ENCODE data around the gene DNAJB8. TPM values are rescaled to one million over a fixed set of nuclear protein-coding genes. Genes with fewer than 3 reads are reported as not detected.

DNAJB8 gene
- polyA plus RNA-seq, 2 of the 4 experiments (the other 2 are of a cell fraction), result not detected

DNA sequence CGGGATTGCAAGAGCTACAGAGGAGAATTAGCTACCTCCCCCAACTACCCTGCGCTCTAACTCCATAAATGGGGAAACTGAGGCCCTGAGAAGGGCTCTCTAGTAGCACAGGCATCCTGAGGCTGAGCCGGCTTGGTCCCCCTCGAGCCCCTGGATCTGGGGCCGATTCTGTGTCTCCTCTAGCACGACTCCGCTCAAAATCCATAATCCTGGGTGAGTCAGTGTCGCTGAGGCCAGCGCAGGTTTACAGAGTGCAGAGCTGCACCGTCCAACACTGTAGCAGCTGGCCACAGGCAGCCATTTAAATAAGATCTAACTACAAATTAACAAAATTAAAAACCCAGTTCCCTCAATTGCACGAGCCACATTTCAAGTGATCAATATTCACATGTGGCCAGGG is 15.5 kb upstream of the DNAJB8 start (continued):
- TF ChIP-seq, protein P1, sequence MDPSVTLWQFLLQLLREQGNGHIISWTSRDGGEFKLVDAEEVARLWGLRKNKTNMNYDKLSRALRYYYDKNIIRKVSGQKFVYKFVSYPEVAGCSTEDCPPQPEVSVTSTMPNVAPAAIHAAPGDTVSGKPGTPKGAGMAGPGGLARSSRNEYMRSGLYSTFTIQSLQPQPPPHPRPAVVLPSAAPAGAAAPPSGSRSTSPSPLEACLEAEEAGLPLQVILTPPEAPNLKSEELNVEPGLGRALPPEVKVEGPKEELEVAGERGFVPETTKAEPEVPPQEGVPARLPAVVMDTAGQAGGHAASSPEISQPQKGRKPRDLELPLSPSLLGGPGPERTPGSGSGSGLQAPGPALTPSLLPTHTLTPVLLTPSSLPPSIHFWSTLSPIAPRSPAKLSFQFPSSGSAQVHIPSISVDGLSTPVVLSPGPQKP (IDR thresholded peaks at IDR 0.05; ENCODE audit: low read depth, low read length), result no peak
- no peak for TF ChIP-seq CBX2 (IDR thresholded peaks at IDR 0.05; ENCODE audit: borderline replicate concordance, low read depth)
- no peak for TF ChIP-seq TP53 (CRISPR knock-in tag; IDR thresholded peaks at IDR 0.05)

DNA sequence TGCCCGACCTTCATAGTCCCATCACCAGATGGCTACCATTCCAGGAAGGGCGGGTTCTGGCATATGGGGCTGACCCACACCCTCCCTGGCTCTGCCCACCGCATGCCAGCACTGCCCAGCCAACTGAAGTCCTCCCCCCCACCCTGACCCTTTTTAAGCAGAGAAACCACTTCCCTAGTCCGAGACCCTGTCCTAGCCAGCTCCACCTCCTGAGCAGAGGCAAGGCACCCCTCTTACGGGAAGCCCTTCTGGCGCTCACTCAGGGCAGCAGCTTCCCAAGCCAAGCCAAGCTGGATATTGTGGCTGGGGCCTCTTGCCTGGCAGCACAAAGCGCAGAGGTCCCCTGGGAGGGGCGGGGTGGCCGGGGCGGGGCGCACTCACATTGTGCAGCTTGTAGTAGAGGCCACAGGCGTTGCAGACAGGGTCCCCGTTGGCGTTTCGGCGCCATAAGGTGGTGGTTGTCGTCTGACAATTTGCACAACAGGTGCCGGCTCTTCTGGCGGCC is 14.8 kb upstream of the DNAJB8 start:
- FAIRE-seq, result no peak
- WGBS (ENCODE audit: missing lambda C conversion rate), result 100% methylated on average over 5 of the region's 19 CpGs
- H3K9me3 ChIP-seq, result no peaks in the 10 kb centered on the region
- TF ChIP-seq ESRRA (IDR thresholded peaks at IDR 0.05; ENCODE audit: borderline replicate concordance, low read length) (no peak), FOXS1 (CRISPR knock-in tag; IDR thresholded peaks at IDR 0.05) (no peak), FOSB (CRISPR knock-in tag; IDR thresholded peaks at IDR 0.05) (no peak), BHLHE40 (IDR thresholded peaks at IDR 0.05; ENCODE audit: low read depth, low read length) (no peak), FOSL2 (IDR thresholded peaks at IDR 0.05) (no peak), FOSL2 (CRISPR knock-in tag; IDR thresholded peaks at IDR 0.05) (no peak), HDAC2 (IDR thresholded peaks at IDR 0.05) (no peak), RARB (CRISPR knock-in tag; IDR thresholded peaks at IDR 0.05) (no peak), POLR2A (IDR thresholded peaks at IDR 0.05; ENCODE audit: low read length) (no peak), JUN (IDR thresholded peaks at IDR 0.05) (no peak), CHD4 (IDR thresholded peaks at IDR 0.05; ENCODE audit: borderline replicate concordance) (no peak)
- TF ChIP-seq, protein P2, sequence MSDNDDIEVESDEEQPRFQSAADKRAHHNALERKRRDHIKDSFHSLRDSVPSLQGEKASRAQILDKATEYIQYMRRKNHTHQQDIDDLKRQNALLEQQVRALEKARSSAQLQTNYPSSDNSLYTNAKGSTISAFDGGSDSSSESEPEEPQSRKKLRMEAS (IDR thresholded peaks at IDR 0.05), result no peak
- TF ChIP-seq, protein P3, sequence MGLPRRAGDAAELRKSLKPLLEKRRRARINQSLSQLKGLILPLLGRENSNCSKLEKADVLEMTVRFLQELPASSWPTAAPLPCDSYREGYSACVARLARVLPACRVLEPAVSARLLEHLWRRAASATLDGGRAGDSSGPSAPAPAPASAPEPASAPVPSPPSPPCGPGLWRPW (IDR thresholded peaks at IDR 0.05), result no peak
- TF ChIP-seq, protein P1 (IDR thresholded peaks at IDR 0.05; ENCODE audit: low read depth, low read length), result no peak
- TF ChIP-seq, protein P4, sequence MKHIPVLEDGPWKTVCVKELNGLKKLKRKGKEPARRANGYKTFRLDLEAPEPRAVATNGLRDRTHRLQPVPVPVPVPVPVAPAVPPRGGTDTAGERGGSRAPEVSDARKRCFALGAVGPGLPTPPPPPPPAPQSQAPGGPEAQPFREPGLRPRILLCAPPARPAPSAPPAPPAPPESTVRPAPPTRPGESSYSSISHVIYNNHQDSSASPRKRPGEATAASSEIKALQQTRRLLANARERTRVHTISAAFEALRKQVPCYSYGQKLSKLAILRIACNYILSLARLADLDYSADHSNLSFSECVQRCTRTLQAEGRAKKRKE (CRISPR knock-in tag; IDR thresholded peaks at IDR 0.05; ENCODE audit: low read depth), result no peak
- DNase-seq (ENCODE audit: low read depth in 1 of 2, low spot score in 1 of 2), result no peak
- H3K4me1 ChIP-seq, result 0 out of 3 replicates have a peak, but pooled peaks cover 10% of the 10 kb centered on the region
- POLR2A ChIA-PET, result no interaction called here
- H3K4me2 ChIP-seq, result no peak overlapping the region
- no peak overlapping the region for H3K4me3 ChIP-seq
- H3K27ac ChIP-seq, result no peak overlapping the region
- CTCF ChIA-PET, result interaction anchor here (1.4 kb wide), 1 partner anchor 9 kb away, joined by 4 read pairs; no protein-coding TSS in a partner anchor
- no peak for ATAC-seq

DNA sequence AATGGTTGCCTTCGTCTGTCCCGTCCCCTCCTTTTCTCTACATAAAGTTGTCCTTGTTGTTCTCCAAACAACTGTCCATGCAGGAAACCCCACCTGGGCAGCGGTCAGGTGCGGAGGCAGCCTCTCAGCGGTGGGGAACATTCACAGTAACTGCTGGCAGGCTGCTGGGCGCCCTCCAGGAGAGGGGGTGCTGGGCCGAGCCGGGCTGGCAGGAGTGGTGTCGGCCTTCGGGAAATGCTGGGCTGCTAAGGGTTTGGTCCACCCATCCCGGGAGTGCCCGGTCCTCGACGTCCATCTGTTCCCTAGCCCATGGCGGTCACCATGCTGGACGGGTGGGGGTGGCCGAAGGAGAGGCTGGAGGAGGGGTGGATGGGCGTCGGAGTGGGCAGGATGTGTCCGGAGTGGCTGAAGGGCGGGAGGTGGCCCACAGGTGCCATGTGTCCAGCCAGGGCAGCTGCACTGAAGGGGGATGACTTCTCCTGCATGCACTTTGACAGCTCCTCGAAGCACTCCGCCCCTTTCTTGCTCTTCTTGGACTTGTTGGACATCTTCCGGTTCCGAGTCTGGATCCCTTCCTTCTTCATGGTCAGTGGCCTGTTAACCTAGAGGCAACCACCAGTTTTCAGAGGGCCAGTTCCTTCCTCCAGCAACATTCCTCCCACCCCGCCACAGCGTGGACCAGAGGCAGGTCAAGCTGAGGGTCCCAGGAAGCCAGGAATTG is 14.2 kb upstream of the DNAJB8 start:
- no peak overlapping the region for H3K4me2 ChIP-seq
- 77% methylated on average over 15 of the region's 27 CpGs for WGBS (ENCODE audit: missing lambda C conversion rate)

More for the DNA sequence above, 14.2 kb upstream of the DNAJB8 start:
- no peak for ATAC-seq
- no peak for DNase-seq (ENCODE audit: low read depth in 1 of 2, low spot score in 1 of 2)
- Histone ChIP-seq H3K4me3 (no peak overlapping the region), H3K4me1 (0 out of 3 replicates have a peak, but pooled peaks cover 10% of the 10 kb centered on the region), H3K27ac (no peak overlapping the region), H3K9me3 (no peaks in the 10 kb centered on the region)
- TF ChIP-seq FOSL2 (IDR thresholded peaks at IDR 0.05) (no peak), FOSL2 (CRISPR knock-in tag; IDR thresholded peaks at IDR 0.05) (no peak)
- TF ChIP-seq, protein P5, sequence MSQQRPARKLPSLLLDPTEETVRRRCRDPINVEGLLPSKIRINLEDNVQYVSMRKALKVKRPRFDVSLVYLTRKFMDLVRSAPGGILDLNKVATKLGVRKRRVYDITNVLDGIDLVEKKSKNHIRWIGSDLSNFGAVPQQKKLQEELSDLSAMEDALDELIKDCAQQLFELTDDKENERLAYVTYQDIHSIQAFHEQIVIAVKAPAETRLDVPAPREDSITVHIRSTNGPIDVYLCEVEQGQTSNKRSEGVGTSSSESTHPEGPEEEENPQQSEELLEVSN (IDR thresholded peaks at IDR 0.05; ENCODE audit: borderline replicate concordance, low read depth), result no peak
- CTCF ChIA-PET, result interaction anchor here (1.4 kb wide), 1 partner anchor 8 kb away, joined by 4 read pairs; no protein-coding TSS in a partner anchor
- POLR2A ChIA-PET, result no interaction called here
- FAIRE-seq, result no peak

All from A549 (cell line).